ENCODE results near the gene CHPT1.
"Not testable (repeated sequence)": the region's sequence is repeated elsewhere in the genome, so short reads cannot be mapped to it uniquely, and the experiment has no call there.

The CHPT1 gene

GRCh38 chr12:101722392-101722791, 25.0 kb downstream of the CHPT1 start:
- TF ChIP-seq CTCF (IDR thresholded peaks at IDR 0.05; ENCODE audit: low read depth, low read length): no peak

GRCh38 chr12:101727098-101727497, 29.7 kb downstream of the CHPT1 start:
- no peak for TF ChIP-seq CTCF (IDR thresholded peaks at IDR 0.05; ENCODE audit: low read depth, low read length)
- no peak for DNase-seq (ENCODE audit: extremely low read depth, low read depth)

More at GRCh38 chr12:101722392-101722791, 25.0 kb downstream of the CHPT1 start:
- no peak for DNase-seq (ENCODE audit: extremely low read depth, low read depth)

- no peak for DNase-seq (ENCODE audit: extremely low read depth, low read depth)
- TF ChIP-seq CTCF (IDR thresholded peaks at IDR 0.05; ENCODE audit: low read depth, low read length): no peak
Measured at GRCh38 chr12:101729842-101730241, 32.4 kb downstream of the CHPT1 start.

- TF ChIP-seq CTCF (IDR thresholded peaks at IDR 0.05; ENCODE audit: low read depth, low read length): no peak
- DNase-seq (ENCODE audit: extremely low read depth, low read depth): no peak
Measured at GRCh38 chr12:101732318-101732717, 34.9 kb downstream of the CHPT1 start.

GRCh38 chr12:101733166-101733565, 35.7 kb downstream of the CHPT1 start:
- no peak for DNase-seq (ENCODE audit: extremely low read depth, low read depth)
- TF ChIP-seq CTCF (IDR thresholded peaks at IDR 0.05; ENCODE audit: low read depth, low read length): no peak

- not testable (repeated sequence) for DNase-seq (ENCODE audit: extremely low read depth, low read depth)
Measured at GRCh38 chr12:101734482-101734881, 37.0 kb downstream of the CHPT1 start.

GRCh38 chr12:101737476-101737875, 40.0 kb downstream of the CHPT1 start:
- no peak for TF ChIP-seq CTCF (IDR thresholded peaks at IDR 0.05; ENCODE audit: low read depth, low read length)
- no peak for DNase-seq (ENCODE audit: extremely low read depth, low read depth)

GRCh38 chr12:101738920-101739665, 41.7 kb downstream of the CHPT1 start, which contains the start of gene SYCP3:
TSS of gene SYCP3 (minus strand) at chr12:101739462. CDS start at chr12:101737935, 1,527 bp downstream.
- no peak for DNase-seq (ENCODE audit: extremely low read depth, low read depth)
- no peak for TF ChIP-seq CTCF (IDR thresholded peaks at IDR 0.05; ENCODE audit: low read depth, low read length)
